Measurements from ENCODE around the gene TNIK.

DNA sequence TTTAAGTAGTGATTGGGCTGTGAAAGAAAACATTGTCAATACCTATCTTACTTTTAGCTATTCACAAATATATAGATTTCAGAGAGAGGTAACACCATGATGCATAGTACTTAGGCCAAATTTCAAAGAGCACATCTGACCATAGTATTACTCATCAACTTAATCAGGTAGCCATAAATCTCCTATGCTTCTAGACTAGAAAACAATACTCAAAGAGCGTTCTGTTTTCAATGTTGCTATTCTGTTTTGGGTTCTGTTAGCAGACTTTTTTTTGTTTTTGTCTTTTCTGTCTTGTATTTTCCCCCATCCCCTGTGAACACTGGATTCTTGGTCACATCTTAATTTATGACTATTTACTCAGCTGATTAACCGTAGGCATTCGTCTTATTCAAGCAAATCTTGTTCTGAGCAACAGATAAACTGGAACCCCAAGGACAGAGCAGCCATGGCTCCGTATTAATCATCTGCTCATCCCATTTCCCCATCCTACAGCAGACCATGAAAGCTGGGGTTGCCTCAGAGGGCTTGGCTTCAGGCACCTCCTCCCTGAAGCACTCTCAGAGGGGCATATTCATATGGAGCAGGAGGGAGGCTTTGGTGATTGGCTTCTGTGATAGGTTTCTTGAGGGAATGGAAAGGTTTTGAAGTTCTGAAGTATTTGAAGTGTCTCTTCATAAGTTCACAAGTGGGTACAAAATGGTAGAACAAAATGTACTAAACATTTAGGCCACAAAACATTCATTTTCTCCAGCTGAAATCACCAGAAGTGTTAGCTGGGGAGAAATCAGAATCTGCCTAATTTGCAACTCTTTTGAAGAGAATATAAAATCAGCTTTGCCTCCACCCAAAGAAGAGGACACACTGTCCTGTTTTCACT lies 105.3 kb downstream of the TNIK start:
- TF ChIP-seq, protein P1, sequence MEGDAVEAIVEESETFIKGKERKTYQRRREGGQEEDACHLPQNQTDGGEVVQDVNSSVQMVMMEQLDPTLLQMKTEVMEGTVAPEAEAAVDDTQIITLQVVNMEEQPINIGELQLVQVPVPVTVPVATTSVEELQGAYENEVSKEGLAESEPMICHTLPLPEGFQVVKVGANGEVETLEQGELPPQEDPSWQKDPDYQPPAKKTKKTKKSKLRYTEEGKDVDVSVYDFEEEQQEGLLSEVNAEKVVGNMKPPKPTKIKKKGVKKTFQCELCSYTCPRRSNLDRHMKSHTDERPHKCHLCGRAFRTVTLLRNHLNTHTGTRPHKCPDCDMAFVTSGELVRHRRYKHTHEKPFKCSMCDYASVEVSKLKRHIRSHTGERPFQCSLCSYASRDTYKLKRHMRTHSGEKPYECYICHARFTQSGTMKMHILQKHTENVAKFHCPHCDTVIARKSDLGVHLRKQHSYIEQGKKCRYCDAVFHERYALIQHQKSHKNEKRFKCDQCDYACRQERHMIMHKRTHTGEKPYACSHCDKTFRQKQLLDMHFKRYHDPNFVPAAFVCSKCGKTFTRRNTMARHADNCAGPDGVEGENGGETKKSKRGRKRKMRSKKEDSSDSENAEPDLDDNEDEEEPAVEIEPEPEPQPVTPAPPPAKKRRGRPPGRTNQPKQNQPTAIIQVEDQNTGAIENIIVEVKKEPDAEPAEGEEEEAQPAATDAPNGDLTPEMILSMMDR (conservative IDR thresholded peaks at IDR 0.05; ENCODE audit: low read depth, low read length) = no peak
- TF ChIP-seq EZH2 (IDR thresholded peaks at IDR 0.05; ENCODE audit: borderline replicate concordance, low read depth, low read length, poor library complexity, severe bottlenecking) = no peak

All from A673 (cell line).